ENCODE measurements around the gene KRTAP4-3. TPM values are rescaled to one million over a fixed set of nuclear protein-coding genes. Genes with fewer than 3 reads are reported as not detected.

The KRTAP4-3 gene
- 10 to 100 TPM in 1 of 4 donors, 1 to 10 TPM in 1, not detected in 2; 1.2 to 54.0 TPM for total RNA-seq

GRCh38 chr17:41168121-41168520 lies at the start of gene KRTAP4-3:
Gene KRTAP4-3 (minus strand): TSS chr17:41168221. CDS start chr17:41168172, 49 bp downstream.
- WGBS, 2 donors: 63% methylated on average over 1 of the region's 1 CpG
- DNase-seq (ENCODE audit: low spot score in 2 of 2): no peak
- TF ChIP-seq, protein P1, sequence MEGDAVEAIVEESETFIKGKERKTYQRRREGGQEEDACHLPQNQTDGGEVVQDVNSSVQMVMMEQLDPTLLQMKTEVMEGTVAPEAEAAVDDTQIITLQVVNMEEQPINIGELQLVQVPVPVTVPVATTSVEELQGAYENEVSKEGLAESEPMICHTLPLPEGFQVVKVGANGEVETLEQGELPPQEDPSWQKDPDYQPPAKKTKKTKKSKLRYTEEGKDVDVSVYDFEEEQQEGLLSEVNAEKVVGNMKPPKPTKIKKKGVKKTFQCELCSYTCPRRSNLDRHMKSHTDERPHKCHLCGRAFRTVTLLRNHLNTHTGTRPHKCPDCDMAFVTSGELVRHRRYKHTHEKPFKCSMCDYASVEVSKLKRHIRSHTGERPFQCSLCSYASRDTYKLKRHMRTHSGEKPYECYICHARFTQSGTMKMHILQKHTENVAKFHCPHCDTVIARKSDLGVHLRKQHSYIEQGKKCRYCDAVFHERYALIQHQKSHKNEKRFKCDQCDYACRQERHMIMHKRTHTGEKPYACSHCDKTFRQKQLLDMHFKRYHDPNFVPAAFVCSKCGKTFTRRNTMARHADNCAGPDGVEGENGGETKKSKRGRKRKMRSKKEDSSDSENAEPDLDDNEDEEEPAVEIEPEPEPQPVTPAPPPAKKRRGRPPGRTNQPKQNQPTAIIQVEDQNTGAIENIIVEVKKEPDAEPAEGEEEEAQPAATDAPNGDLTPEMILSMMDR (IDR thresholded peaks at IDR 0.05): no peak
- no peak for TF ChIP-seq POLR2A (IDR thresholded peaks at IDR 0.05)
- intact Hi-C loops (cut with DNase I; ENCODE audit: low total_unique reads): no loop called here
- no peak within 1 kb of the TSS for H3K4me3 ChIP-seq (ENCODE audit: low read depth, poor library complexity, severe bottlenecking)

DNA sequence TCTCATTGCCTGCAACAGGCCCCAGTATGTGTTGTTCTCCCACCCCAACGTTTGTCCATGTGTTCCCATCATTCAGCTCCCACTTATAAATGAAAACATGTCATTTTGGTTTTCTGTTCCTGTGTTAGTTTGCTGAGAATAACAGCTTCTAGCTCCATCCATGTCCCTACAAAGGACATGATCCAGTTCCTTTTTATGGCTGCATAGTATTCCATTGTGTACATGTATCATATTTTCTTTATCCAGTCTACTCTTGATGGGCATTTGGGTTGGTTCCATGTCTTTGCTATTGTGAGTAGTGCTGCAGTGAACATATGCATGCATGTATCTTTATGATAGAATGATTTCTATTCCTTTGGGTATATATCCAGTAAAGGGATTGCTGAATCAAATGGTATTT lies 47.7 kb upstream of the KRTAP4-3 start:
- no peak for DNase-seq (ENCODE audit: low spot score in 2 of 2)
- WGBS, 2 donors: 69 to 84% methylated on average over 1 of the region's 1 CpG
- H3K4me3 ChIP-seq (ENCODE audit: low read depth, poor library complexity, severe bottlenecking): no peak overlapping the region
- TF ChIP-seq, protein P1 (IDR thresholded peaks at IDR 0.05): no peak
- no peak for TF ChIP-seq POLR2A (IDR thresholded peaks at IDR 0.05)
- intact Hi-C loops (cut with DNase I; ENCODE audit: low total_unique reads): no loop called here

GRCh38 chr17:41212524-41213169 lies 44.6 kb upstream of the KRTAP4-3 start:
- 77 to 84% methylated on average over 7 of the region's 7 CpGs for WGBS, 2 donors
- no peak overlapping the region for H3K4me3 ChIP-seq (ENCODE audit: low read depth, poor library complexity, severe bottlenecking)
- TF ChIP-seq, protein P1 (IDR thresholded peaks at IDR 0.05): no peak
- no peak for TF ChIP-seq POLR2A (IDR thresholded peaks at IDR 0.05)
- intact Hi-C loops (cut with DNase I; ENCODE audit: low total_unique reads): no loop called here
- DNase-seq (ENCODE audit: low spot score in 2 of 2): no peak

DNA sequence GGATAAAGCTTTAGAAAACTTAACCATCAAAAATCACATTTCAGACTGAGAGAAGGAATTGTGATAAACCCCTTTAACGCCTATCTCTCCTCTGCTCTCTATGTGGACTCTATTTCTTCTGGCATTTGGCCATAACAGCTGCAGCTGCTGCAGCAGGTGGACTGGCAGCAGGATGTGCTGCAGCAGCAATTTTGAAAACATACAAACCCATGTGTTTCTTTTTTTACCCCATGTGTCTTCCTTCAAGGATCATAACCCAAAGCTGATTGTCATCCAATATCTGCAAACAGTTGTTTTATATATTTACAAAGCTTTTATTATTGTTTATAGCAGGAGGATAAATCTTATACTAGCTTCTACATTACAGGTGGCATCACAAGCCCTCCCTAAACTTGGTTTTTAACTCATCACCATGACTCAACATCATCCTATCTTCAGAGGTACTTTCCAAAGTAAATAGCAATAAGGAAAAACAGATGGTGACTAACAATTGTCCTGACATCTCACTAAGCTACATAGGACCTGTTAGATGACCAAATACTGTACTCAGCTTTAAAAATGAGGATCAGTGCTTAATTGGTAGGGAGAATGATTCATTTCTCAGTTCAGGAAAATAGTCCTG lies 43.9 kb upstream of the KRTAP4-3 start:
- no peak for DNase-seq (ENCODE audit: low spot score in 2 of 2)
- intact Hi-C loops (cut with DNase I; ENCODE audit: low total_unique reads): no loop called here

GRCh38 chr17:41199421-41200078 lies 31.5 kb upstream of the KRTAP4-3 start:
- 59 to 69% methylated on average over 4 to 5 of the region's 5 CpGs for WGBS, 2 donors
- DNase-seq (ENCODE audit: low spot score in 2 of 2): no peak
- intact Hi-C loops (cut with DNase I; ENCODE audit: low total_unique reads): no loop called here
- no peak overlapping the region for H3K4me3 ChIP-seq (ENCODE audit: low read depth, poor library complexity, severe bottlenecking)
- TF ChIP-seq POLR2A (IDR thresholded peaks at IDR 0.05): no peak
- TF ChIP-seq, protein P1 (IDR thresholded peaks at IDR 0.05): no peak

More for the DNA sequence above, 43.9 kb upstream of the KRTAP4-3 start:
- no peak overlapping the region for H3K4me3 ChIP-seq (ENCODE audit: low read depth, poor library complexity, severe bottlenecking)
- TF ChIP-seq POLR2A (IDR thresholded peaks at IDR 0.05): no peak
- TF ChIP-seq, protein P1 (IDR thresholded peaks at IDR 0.05): no peak
- WGBS, 2 donors: 39 to 44% methylated on average over 1 of the region's 1 CpG

Measured in lower leg skin (tissue), 4 donors.